ENCODE data around the gene STK32C. TPM values are rescaled to one million over a fixed set of nuclear protein-coding genes. Genes with fewer than 3 reads are reported as not detected.

STK32C gene
- total and polyA plus RNA-seq, 10 donors = 9.6 to 27.8 (median 15.7) TPM

- TF ChIP-seq CTCF (IDR thresholded peaks at IDR 0.05 in 8 of 11, conservative IDR thresholded peaks at IDR 0.05 in 3 of 11) (no peak), POLR2AphosphoS5 (IDR thresholded peaks at IDR 0.05) (no peak), POLR2A (IDR thresholded peaks at IDR 0.05) (no peak)
- Histone ChIP-seq H3K27ac (no peak overlapping the region), H3K4me1 (peaks cover 0 to 15% (median 10%) of the 10 kb centered on the region in 6 donors), H3K9me3 (no peaks in the 10 kb centered on the region), H3K4me3 (no peak overlapping the region), H3K36me3 (no peaks in the 10 kb centered on the region), H3K27me3 (replicated peaks in 1 of 7) (no peaks in the 10 kb centered on the region)
- intact Hi-C loops (cut with DNase I; ENCODE audit: low total_unique reads) = no loop called here
- WGBS, 5 donors = 74 to 88% (median 83%) methylated on average over 29 to 32 of the region's 32 CpGs
- peak; percentile 61 for DNase-seq
Measured at GRCh38 chr10:132264966-132265889, 42.5 kb downstream of the STK32C start.

GRCh38 chr10:132264306-132264950, 43.3 kb downstream of the STK32C start:
- TF ChIP-seq POLR2A (IDR thresholded peaks at IDR 0.05) (no peak), CTCF (IDR thresholded peaks at IDR 0.05 in 8 of 11, conservative IDR thresholded peaks at IDR 0.05 in 3 of 11) (no peak), POLR2AphosphoS5 (IDR thresholded peaks at IDR 0.05) (no peak)
- intact Hi-C loops (cut with DNase I; ENCODE audit: low total_unique reads) = no loop called here
- H3K4me1 ChIP-seq = peaks cover 0 to 15% (median 10%) of the 10 kb centered on the region in 6 donors
- DNase-seq = peak; percentile 69
- H3K36me3 ChIP-seq = no peaks in the 10 kb centered on the region
- H3K9me3 ChIP-seq = no peaks in the 10 kb centered on the region
- H3K27me3 ChIP-seq (replicated peaks in 1 of 7) = no peaks in the 10 kb centered on the region
- no peak overlapping the region for H3K4me3 ChIP-seq
- WGBS, 5 donors = 86 to 90% (median 88%) methylated on average over 15 to 16 of the region's 16 CpGs
- no peak overlapping the region for H3K27ac ChIP-seq

GRCh38 chr10:132263866-132264265, 43.9 kb downstream of the STK32C start:
- peaks cover 0 to 15% (median 10%) of the 10 kb centered on the region in 6 donors for H3K4me1 ChIP-seq
- no peaks in the 10 kb centered on the region for H3K9me3 ChIP-seq
- no peaks in the 10 kb centered on the region for H3K27me3 ChIP-seq (replicated peaks in 1 of 7)
- intact Hi-C loops (cut with DNase I; ENCODE audit: low total_unique reads) = no loop called here
- H3K4me3 ChIP-seq = no peak overlapping the region
- H3K27ac ChIP-seq = no peak overlapping the region
- TF ChIP-seq POLR2AphosphoS5 (IDR thresholded peaks at IDR 0.05) (no peak), CTCF (IDR thresholded peaks at IDR 0.05 in 8 of 11, conservative IDR thresholded peaks at IDR 0.05 in 3 of 11) (no peak), POLR2A (IDR thresholded peaks at IDR 0.05) (no peak)
- DNase-seq = peak; percentile 25
- 80 to 95% (median 90%) methylated on average over 9 of the region's 9 CpGs for WGBS, 5 donors
- no peaks in the 10 kb centered on the region for H3K36me3 ChIP-seq

Data from spleen (tissue), 11 donors.